Activated CD8-positive, alpha-beta memory T cell treated with anti-CD3 and anti-CD28 coated beads, Interleukin-2, amount 50 U/mL, for 48 hours (primary cell): ENCODE measurements around the gene ARPC2.

Source experiments
- DNase-seq: peaks from one replicate; pipeline ENCODE4 v3.0.0-alpha.2; 2020

The ARPC2 gene

DNA sequence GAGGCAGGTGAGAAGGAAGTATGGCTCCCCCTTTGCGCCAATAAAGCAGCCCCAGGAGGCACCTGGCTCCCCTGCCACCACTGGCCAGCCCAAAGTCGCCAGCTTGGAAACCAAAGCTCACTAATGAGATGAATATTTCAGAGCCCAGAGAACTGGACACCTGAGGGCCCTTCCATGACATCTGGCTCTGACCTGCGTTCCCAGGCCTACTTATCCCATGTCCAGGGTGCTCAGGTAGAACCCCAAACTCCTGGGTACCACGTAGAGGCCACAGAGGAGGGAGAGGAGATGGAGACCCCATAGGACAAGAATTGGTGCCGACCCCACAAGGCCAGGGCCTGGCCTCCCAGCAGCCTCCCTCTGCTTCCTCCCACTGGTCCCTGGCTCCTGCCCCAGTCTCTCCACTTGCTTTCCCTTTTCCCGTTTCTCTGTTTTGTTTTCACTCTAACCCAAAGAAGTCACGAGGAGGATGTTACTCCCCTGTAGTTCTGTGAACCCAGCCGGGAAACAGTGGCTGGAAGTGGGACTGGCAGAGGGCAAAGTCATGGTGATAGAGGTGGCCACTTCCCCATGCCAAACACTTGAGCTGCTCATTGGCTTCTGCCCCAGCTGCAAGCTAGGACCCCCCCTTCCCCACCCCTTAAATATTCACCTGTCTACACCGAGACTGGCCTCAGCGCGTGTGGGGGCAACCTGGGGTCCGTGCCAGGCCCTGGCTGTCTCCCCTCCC is 74.5 kb downstream of the ARPC2 start:
- DNase-seq: no peak

DNA sequence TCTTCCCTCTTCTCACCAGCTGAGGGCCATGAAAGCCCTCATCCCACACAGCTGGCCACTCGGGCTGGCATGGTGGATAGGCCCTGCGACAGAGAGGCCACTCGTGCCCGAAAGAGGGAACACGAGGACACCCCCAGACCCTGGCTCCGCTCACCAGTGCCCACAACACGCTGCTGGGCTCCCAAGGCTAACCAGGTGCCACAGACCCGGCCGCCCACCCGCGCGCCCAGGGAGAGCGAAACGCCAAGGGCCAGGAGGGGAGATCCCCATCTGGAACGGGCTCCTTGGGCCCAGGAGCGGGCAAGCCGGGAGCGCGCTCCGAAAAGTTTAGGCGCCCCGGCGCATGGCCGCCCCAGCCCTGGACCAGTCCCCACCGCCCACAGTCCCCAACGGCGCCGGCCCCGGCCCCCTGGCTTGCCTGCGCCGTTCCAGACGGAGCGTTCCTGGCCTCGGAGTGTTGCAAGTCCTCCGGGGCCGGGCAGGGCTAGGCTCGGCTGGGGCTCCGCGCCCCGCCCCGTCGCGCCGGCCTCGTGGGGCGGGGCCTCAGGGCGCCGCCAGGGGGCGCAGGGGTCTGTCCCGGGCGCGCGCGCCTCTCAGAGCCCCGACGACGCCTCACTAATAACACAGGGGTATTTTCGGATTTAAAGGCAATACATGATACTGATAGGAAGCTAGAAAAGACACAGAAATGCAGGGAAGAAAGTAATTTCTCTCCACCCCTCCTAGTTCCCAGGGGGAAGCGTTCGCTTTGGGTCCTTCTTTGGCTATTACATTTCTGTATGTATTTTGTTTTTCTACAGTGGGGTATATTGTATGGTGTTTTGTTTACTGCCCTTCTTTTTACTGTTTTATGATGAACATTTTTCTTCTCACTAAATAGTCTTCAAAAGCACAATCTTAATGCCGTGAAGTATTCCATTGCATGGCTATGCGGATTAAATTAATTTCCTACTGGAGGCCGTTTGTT is 75.3 kb downstream of the ARPC2 start, which contains the start of gene TMBIM1:
TMBIM1 (minus strand) TSS at position 456 of the 967 bp plus-strand sequence. CDS start 10,362 bp downstream, outside the sequence.
- DNase-seq: peak; percentile 91

DNA sequence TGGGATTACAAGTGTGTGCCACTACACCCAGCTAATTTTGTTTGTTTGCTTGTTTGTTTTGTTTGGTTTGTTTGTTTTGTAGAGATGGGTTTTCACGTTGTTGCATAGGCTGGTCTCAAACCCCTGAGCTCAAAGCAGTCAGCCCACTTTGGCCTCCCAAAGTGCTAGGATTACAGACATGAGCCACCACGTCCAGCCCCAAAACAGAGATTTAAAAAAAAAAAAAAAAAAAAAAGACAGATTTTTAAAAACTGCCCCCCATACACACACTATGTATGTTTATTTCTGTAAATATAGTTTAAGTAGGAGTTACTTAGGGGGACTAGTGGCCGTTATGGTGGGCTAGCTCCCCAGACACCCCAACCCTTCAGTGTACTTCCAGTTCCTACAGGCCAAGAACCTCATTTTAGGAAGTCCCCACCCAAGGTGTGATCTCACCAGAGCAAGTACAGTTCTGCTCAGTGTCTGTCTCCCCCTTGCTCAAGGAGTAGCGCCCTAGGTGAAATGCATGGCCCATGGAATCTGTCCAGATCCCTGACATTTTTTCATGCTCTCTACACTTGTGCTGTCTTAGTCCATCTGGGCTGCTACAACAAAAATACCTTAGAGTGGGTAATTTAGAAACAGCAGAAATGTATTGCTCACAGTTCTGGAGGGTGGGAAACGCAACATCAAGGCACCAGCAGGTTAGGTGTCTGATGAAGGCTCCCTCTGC is 76.9 kb downstream of the ARPC2 start:
- DNase-seq: no peak

DNA sequence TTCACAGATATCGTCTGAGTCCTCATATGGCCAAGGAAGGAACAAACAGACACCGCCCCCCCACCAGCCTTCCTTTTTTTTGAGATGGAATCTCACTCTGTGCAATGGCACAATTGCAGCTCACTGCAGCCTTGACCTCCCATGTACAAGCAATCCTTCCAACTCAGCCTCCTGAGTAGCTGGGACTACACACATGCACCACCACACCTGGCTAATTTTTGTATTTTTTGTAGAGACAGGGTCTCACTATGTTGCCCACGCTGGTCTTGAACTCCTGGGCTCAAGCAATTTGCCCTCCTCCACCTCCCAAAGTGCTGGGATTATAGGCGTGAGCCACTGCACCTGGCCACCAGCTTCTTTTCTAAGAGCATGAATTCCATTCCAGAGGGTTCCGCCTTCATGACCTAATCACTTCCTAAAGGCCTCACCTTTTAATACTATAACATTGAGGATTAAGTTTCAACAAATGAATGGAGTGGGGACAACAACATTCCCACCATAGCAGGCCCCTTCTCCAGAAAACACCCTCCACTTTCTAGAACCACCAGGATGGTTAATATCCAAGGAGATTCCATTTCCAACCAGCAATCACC is 77.5 kb downstream of the ARPC2 start:
- no peak for DNase-seq

DNA sequence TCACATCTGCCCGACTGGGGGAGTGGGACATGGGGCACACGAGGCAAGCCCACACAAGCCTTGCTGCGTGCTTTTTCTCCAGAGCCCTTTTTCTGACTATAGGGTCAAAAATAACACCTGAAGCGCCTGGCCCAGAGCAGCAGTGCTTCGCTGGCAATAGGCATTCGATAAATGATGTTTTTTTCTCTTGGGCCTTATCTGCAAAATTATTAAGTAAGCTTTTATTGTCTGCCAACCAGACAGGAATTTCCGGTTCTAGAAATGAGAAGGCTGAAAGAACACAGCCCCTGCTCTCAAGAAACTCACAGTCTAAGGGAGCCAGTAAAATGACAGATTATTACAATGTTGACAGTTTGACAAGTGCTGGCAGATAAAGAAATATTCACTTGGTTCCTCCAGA is 78.0 kb downstream of the ARPC2 start:
- DNase-seq: no peak

DNA sequence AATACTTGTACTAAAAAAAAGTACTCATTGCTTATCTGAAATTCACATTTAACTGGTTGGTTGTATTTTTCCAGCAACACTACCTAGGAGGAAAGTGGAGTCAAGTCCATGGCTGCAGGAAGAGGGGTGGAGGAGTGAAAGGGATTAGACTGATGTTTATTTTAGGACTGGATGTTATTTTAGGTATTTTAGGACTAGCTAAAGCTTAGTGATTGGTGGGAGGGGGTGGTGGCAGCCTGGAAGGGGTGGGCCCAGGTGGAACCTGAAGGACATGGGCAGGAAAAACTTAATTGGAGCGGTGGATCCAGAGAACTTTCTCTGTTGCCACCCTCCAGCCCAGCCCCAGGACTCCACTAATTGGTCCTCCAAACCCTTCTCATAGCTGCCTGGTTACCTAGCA is 79.2 kb downstream of the ARPC2 start:
- DNase-seq: no peak

DNA sequence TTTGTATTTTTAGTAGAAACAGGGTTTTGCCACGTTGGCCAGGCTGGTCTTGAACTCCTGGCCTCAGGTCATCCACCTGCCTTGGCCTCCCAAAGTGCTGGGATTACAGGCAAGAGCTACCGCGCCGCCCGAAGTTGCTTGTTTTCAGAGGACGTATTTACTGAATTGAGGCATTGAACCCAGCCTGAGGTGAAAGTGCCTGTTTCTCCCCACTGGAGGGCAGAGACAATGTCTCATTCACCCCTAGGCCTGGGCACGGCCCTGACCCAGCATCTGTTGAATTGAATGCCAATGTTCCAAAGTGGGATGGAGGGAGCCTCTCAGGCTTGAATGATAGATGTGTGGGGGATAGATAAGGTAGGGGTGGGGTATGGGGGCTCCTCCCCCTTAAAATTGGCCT is 79.9 kb downstream of the ARPC2 start:
- no peak for DNase-seq

DNA sequence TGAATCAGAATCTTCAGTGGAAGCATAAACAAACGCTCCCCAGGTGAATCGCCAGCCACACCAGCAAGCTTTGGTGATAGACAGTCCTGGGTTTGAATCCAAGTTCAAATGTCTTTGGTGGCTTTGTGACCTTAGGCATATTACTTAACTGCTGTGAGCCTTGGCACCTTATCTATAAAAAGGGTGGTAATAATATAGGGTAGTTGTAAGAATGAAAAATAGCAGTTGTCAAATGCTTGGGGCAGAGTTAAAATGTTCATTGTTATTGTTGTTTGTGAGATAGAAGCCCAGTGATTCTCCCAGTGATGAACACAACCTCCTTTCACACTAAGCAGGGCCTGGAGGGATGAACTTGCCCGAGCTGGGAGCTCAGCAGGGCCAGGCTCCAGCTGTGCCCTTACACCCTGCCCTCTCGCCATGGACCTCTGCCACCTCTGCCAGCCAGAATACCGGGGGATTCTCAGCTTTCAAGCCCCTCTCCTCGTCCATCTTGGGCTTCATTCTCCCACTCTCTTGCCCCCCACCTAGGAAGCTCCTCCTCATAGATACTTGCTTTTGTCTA is 81.4 kb downstream of the ARPC2 start:
- DNase-seq: no peak

DNA sequence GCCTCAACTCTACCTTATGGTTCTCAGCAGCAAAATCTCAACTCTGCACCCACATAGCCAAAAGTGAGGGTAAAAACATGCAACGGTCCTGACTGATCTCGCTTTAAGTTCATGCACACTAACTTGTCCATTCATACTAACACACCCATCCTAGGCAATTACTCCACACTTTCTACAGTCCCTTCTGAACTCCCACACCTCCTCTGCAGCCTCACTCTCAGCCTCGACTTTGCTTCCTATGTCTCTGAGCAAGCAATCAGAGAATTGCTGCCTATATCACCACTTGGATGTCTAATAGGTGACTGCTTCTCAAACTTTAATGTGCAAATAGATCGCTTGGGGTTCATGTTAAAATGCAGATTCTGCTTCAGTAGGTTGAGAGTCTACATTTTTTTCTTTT is 83.2 kb downstream of the ARPC2 start:
- no peak for DNase-seq

DNA sequence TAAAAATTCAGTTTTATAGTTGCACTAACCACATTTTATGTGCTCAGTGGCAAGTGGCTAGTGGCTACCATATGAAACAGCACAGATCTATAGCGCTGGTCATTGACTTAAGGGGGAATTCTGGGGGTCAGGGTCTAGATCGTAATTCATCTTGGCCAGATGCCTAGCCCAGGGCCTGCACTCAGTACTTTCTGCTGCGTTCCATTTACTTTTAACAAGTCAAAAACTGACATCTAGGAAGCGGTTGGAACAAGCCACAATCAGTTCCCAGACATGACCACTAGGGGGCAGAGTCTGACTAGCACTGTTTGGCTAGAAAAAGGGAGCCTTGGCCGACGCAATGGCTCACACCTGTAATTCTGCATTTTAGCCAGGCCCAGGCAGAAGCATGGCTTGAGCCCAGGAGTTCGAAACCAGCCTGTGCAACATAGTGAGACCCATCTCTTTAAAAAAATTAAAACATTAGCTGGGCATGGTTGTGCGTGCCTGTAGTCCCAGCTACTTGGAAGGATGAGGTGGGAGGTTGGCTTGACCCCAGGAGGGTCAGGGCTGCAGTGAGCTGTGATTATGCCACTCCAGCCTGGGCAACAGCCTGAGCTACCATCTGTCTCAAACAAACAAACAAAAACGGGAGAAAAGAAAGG is 84.3 kb downstream of the ARPC2 start:
- DNase-seq: peak; percentile 92
